GF-D8 (cell line): ENCODE data around the gene GABBR1.
"Not testable (repeated sequence)": the region's sequence is repeated elsewhere in the genome, so short reads cannot be mapped to it uniquely, and the experiment has no call there.

ENCODE experiments used
- DNase-seq: peaks from one replicate; lab custom pipeline; 2025; lab: John Stamatoyannopoulos, UW

Gene GABBR1

DNA sequence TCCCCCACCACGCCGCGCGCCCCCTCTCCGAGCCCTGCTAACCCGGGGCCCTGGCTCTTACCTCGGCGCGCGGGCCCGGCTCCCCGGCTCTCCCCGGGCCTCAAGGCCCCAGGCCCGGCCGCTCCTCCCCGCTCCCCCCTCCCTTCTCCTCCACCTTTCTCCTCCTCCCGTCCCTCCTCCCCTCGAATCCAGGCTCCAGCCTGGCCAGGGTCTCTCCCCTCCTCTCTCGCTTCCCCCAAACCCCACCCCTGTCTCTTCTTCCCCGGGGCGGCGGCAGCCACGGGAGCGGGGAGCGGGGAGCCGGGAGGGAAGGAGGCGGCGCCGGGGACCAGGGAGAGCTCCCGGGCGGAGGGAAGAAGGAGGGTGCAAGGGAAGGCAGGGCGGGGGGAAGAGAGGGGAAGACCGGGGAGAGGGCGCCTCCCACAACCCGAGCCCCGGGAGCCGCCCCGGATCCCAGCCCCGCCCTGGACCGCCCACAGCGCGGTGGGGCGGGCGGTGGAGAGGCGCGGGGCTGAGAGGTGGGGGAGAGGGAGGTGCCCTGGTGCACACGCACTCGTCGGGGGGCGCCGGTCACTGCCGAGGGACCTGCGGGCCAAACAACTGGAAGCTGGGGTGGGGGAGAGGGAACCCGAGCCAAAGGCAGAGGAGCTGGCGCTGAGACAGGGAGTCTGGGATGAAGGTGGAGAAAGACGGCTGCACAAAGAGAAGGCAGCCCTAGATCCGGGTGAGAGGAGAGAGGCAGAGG lies at the start of gene GABBR1:
GABBR1 (minus strand) TSS at position 395 of the 745 bp plus-strand sequence. CDS start 798 bp downstream, outside the sequence.
- no peak for DNase-seq

DNA sequence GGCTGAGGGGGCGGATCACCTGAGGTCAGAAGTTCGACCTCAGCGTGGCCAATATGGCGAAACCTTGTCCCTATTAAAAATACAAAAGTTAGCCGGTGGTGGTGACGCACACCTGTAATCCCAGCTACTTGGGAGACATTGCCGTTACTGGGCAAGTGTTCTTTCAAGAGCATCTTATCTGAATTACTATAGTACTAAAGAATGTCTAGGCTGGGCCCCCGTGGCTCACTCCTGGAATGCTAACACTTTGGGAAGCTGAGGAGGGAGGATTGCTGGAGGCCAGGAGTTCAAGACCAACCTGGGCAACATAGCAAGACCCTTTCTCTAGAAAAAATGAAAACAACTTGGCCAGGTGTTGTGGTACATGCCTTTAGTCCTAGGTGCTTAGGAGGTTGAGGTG lies 48.8 kb upstream of the GABBR1 start:
- DNase-seq = no peak

DNA sequence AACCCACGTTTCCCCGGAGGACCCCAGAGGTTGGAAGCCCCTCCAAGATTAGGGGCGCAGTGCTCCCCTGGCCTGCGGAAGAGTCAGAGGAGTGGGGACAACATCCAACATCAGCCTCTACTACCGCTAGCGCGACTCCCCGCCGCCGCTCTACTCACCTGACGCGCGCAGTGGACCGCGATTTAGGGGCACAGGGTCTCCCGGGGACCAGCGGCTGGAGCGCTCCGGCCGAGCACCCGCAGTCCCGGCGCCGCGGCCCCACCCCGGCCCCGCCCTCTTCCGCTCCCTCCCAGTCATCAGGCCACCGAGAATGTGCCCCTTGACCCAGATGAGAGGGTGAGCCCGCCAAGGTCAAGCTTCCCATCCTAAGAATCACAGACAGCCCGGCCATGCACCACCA lies 47.9 kb upstream of the GABBR1 start, which contains the start of gene ZFP57:
ZFP57 (minus strand) TSS at position 249 of the 400 bp plus-strand sequence. CDS start 4,149 bp downstream, outside the sequence.
- no peak for DNase-seq

DNA sequence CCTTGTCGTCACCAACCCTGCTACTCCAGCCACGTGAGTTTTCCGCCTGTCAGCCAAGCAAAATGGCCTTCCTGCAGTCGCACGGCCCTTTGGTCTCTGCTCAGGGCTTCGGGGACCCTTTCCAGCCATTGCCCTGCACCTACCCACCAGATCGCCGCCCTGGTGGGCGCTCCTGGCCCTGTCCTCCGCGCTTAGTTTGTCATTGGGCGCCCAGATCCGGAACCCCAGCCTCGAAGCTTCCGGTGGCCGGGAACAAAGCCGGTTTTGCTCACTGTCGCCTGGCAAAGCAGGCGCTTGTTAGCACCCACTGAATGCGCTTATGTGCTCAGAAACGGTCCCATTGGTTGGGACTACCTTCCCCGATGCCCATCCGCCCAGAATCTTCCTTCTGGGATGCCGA lies 47.4 kb upstream of the GABBR1 start:
- no peak for DNase-seq

DNA sequence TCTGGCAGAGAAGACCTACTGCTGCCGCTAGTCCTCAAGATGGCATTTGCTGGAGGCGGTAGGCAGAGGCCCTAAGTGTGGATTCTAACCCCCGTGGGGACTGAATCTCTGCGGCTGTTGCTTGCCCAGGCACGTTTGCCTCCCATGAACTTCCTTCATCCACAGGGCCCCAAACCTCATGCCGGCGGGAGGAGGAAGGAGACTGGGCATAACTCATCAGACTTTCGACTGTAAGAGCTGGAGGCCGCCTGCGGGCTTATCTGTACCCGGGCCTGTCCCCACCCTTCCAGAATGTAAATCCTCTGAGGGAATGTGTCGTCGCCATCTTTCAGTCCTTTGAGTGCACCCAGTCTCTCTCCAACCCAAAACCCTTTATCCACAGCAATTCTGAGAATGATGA lies 47.0 kb upstream of the GABBR1 start:
- no peak for DNase-seq

DNA sequence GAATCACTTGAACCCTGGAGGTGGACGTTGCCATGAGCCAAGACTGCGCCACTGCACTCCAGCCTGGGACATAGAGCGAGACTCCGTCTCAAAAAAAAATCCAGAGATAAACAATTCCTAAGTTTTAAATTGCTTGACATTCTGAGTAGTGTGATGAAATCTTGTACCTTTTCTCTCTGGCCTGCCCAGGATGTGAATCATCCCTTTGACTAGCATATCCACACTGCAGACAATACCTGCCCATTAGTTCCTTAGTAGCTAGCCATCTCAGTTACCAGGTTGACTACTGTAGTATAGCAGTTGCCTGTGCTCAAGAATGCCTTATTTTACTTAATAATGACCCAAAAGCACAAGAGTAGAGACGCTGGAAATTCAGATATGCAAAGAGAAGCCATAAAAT lies 45.1 kb upstream of the GABBR1 start:
- DNase-seq = no peak

DNA sequence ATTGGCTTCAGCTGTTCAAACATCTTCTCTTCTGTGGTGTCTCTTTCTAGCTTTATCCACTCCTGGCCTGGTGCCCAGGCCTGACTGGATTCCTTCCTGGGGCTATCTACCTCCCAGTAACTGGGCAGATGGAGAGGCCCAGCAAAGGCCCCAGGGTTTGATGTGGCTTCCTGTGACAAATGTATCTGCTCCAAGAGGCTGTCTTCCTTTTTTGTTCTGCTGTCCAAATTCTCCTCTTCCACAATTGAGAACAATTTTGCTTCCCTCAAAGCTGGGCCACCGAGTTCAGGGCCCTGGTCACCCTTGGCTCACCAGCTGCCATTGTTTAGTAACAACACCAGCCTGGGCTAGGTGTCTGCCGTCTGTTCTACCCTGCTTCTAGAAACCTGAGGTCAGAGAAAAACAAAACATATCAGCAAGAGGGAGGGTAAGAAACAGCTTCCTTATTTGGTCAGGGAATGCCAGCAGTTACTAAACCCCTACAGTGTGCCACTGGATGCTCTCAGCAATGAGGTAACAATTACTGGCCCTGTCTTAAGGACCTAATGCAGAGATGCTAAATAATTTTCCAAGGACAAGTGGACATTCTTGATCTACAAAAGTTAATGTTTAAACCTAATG lies 44.1 kb upstream of the GABBR1 start:
- no peak for DNase-seq

DNA sequence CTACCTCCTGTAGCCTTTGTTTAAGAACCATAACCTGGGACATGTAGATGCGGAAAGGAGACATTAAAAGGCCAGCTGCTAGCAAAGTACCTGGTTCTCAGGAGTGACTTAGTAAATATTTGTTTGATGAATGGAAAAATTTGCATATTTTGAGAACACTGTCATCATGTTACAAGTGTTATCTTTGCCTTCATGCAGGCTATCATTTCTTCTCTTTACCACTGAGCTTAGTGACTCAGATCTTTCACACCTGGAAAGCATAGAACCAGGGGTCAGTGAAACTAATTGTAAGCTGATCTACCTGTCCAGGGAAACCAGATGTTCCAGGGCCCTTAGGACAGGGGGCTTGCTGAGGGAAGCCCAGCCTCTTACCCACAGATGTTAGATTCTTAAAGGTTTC lies 42.6 kb upstream of the GABBR1 start:
- no peak for DNase-seq

DNA sequence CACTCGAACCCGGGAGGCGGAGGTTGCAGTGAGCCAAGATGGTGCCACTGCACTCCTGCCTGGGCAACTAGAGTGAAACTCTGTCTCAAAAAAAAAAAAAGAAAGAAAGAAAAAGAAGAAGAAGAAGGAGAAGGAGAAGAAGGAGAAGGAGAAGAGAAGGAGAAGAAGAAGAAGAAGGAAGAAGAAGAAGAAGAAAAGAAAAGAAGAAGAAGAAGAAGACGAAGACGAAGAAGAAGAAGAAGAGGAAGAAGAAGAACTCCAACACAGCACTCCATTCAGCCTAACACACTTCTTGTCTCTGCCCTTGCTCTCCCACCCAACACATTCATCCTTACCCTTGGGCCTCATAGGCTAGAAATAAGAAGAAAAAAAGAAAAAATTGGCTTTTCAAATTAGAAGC lies 41.0 kb upstream of the GABBR1 start:
- no peak for DNase-seq

DNA sequence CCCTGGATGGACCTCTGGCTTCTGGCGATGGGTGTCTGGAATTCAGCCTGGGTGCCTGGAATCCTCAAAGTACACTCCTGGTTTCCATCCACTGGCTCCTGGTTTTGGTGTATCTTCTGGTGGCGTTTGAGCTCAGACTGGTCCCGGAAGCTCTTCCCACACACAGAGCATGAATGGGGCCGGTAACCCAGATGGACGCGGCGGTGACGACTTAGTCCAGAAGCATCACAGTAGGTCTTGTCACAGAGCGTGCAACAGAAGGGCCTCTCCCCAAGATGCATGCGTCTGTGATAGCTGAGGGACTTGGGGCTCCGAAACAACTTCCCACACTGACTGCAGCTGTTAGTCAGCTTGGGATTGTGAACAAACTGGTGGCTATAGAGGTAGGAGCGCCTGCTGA lies 40.2 kb upstream of the GABBR1 start:
- no peak for DNase-seq

DNA sequence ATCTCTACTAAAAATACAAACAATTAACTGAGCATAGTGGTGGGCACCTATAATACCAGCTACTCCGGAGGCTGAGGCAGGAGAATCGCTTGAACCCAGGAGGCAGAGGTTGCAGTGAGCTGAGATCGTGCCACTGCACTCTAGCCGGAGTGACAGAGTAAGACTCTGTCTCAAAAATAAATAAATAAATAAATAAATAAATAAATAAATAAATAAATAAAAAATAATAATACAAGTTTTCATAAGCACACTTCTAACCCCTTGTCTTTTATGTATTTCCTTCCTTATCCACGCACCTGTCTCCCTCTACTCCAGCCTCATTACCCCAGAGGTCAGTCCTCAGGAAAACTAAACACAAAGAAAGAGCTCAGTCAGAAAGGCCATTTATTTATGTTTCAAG lies 39.1 kb upstream of the GABBR1 start:
- not testable (repeated sequence) for DNase-seq

DNA sequence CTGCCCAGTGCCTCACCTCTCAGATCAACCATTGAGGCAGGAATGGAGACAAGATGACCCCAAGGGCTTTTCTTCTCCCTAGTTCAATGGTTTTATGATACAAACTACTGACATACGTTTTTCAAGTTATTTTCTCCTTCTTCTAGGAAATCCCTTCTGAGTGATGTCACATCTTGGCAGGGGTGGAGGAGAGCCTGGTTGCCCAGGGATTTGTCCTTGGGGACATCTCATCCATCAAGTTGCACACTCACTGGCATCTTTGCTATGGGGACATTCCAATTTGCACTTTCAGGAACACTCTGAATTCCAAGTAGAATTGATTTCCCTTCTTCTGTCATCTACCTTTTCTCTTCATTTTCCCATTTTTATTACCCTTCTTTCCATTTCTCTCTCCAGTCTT lies 38.0 kb upstream of the GABBR1 start:
- DNase-seq = no peak

DNA sequence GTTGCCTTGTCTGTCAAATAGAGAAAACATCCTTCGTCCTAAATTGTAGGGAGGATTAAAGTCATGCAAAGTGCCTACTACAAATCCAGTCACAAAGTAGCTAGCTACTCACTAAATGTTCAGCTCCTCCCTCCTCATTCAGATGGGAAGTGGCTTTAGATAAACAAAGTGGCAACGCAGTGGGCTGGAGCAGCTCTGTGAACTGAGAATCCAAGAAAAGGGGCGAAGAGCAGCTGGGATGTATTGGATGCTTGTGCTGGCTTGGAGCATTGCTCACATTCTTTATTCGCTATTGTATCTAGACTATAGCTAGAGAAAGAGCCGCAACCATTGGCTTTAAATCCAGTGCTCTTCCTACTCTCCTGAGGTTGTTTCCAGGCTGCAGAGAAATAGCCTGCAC lies 34.2 kb upstream of the GABBR1 start:
- no peak for DNase-seq

DNA sequence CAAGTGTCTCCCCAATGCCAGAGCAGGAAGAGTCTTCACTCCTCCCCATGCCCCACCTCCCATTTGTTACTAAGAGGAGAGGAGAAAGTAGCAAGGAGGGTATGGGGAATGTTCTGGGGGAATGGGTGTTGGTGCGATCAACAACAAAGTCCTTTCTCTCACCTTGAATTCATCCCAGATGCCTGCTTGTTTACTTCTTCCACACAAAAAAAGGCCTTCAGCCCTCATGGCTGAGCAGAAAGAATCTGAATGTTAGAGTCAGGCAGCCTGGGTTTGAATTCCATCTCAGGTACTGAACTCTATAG lies 33.8 kb upstream of the GABBR1 start:
- no peak for DNase-seq

DNA sequence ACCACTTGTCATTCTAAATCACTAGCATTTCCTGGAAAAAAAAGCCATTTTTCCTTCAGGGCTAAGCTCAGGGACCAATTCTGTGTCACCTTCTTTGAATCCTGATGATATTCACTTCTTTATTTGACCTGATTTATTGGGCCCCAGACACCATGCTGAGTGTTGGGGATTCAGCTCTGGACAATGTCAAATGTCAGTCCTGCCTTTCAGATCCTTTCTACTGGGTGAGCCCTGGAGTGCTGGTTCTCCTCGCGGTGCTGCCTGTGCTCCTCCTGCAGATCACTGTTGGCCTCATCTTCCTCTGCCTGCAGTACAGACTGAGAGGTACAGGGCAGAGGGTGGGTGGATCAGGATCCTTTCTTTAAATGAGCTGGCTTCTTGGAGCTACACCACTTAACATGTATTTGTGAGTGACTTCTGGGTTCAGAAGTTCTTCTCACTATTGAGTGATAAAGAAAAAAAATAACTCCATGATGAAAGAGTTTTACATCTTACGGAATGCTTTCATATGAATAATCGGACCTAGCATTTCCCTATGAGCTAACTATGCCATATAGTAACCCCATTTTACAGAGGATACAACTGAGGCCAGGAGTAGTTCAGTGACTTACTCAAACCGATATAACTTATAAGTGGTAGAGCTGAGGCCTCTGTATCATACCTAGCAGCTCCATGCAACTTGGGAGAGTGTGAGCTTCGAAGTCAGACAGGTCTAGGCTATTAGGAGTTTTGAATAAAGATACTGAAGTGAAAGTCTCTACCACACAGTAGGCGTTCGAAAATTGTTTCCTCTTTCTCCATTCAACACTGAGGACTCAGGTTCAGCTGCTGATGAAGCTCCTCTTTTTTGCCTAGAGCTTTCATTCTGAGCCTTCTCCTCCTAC lies 33.2 kb upstream of the GABBR1 start:
- no peak for DNase-seq

DNA sequence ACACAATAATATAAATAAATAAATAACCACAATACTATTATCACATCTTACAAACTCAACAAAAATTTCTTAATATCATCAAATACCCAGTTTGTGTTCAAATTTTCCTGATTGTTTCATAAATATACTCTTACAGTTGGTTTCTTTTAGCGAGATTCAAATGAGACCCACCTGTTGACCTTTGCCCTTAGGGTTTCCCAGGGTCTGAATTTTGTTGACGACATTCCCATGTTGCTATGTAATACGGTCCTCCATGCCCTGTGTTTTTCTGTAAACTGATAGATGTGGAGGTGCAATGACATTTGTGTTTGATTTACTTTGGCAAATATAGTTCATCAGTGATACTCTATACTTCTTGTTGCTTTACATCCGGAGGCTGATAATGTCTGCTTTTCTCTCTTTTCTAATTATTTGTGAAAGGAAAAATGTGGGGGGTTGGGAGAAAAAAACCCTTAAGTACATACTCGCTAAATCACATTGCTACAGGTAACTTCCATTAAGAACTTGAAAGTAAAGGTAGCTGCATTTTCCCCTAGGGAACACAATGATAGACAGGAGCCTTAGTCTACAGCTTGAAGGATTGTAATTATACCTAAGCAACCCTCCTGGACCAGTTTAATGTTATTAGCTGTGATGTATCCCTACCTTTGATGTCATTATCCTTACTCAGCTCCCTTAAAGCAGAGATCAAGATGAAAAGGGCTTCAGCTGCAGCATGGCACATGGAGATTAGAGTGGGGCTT lies 30.5 kb upstream of the GABBR1 start:
- DNase-seq = no peak

DNA sequence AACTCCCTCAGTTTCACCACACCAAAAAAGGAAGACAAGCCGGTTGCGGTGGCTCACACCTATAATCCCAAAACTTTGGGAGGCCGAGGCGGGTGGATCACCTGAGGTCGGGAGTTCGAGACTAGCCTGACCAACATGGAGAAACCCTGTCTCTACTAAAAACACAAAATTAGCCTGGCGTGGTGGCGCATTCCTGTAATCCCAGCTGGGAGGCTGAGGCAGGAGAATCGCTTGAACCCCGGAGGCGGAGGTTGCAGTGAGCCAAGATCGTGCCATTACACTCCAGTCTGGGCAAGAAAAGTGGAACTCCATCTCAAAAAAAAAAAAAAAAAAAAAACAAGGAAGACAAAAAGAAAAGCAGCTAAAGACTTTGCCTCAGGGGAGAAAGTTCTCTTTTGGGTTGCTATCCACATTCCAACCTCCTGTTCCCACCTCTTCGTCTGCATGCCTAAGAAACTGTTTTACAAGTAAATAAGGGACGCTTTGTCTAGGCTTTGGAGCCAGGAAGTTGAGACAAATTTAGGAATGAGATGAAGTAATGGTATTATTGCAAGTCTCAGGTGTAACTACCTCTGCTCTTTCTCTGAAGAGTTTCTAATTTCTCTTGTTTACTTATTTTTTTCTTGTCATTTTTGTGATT lies 28.6 kb upstream of the GABBR1 start:
- DNase-seq = not testable (repeated sequence)

DNA sequence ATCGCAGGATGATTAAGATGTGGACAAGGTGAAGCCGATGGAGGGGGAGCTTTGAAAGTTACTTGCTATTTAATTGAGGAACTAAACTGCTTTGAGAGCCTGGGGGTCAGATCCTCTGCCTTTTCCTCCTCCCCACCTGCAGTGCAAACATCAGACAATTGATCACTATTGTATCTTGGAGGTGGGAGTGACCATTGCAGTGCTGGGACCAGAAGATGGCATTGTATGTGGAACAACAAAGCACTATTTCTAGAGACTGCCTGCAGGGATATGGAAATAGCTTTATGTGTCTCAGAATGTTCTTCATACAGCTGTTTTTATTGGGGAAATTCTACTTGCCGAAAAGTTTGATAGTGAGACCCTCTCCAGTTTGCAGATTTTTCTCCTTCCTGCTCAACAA lies 28.1 kb upstream of the GABBR1 start:
- DNase-seq = no peak

DNA sequence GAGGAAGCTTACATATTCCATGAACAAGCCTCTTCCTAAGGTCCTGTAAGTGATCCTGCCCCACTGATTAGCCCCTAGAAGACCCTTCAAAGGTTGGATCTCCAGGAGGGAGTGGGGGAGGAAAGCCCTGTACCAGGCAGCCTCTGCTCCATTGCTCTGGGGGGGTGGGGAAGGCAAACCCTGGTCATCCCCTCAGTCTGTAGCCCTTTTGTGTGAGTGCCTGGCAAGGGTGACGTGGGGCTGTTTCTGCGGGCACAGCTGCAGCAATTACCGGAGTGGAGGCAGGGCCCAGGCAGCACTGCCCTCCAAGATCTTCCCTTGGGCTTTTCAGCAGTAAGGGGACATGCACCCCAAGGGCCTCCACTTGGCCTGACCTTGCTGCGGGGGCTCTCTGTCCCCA lies 23.8 kb upstream of the GABBR1 start, which contains the start of gene MOG:
MOG (plus strand) TSS at position 295 of the 400 bp plus-strand sequence. CDS start 118 bp downstream, outside the sequence.
- no peak for DNase-seq

DNA sequence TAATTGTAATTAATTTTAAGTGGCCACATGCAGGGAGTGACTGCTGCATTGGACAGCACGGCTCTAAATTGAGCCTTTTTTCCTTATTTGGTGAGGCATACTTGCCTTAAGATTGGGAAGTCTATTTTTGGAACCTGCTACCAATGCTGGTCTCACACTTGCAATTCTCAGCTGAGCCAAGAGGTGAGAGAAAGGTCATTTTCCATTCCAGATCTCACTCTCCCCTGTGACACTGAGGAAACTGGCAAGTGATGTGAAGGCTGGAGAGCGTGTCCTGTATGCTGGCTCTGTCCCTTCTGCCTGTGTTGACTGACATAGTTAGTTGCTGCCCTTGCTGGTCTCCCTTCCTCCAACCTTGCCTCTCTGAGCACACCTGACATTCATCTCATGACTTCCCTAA lies 23.2 kb upstream of the GABBR1 start:
- DNase-seq = no peak

DNA sequence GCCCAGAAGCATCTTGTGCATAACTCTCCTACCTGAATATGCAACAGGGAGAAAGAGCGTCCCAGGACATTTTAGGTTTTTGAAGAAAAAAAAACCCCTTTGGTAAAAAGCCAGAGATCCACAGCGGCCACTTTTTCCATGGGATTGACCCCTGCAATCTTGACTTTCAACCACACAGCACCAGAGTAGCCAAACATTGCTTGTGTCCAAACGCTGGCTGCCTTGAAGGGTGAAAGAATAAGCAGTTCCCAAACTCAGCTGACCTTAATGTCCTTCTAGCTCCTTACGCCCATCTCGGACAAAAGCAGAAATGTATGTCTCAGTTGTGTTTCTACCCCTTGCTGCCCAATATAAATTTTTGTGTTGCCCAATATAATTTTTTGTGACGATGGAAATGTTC lies 22.7 kb upstream of the GABBR1 start:
- no peak for DNase-seq
